SK-N-DZ (cell line): ENCODE results near the gene CAPZB.
A peak's percentile ranks its signal among the peaks of the same experiment; 100 is the strongest.

Experiments
- DNase-seq: peaks from one replicate; pipeline ENCODE4 v3.0.0-alpha.2; 2015; ENCODE audit warnings: low spot score

The CAPZB gene

GRCh38 chr1:19407494-19408096 lies 77.7 kb downstream of the CAPZB start:
- DNase-seq: peak; percentile 42

- DNase-seq: no peak
Measured at GRCh38 chr1:19406680-19407079, 78.7 kb downstream of the CAPZB start.

- peak; percentile 72 for DNase-seq
Measured at GRCh38 chr1:19405761-19406487, 79.4 kb downstream of the CAPZB start.

DNA sequence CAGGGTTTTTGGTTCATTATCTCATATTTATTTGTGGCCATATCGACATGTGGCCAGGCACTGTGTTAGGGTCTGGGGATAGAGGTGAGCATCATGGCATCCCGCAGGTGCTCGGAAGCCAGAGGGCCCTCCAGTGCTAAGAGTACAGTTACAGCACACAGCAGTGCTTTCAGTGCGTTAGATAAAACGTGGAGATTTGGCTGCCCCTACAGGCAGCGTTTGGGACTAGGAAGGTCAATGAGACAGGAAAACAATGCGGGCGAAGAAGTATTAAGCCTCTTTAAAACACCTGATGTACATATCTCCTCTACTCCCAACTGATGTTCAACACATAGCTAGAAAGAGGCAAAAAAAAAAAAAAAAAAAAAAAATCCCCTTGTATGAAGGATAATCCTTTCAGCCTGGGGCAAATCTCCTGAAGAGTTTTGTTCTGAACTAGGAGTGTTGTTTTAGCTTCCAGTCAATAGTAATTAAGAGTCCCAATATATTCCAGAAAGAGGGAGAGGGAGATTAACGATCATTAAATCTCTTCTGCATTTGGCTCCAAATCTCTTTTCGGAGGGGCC lies 80.1 kb downstream of the CAPZB start:
- peak; percentile 65 for DNase-seq

DNA sequence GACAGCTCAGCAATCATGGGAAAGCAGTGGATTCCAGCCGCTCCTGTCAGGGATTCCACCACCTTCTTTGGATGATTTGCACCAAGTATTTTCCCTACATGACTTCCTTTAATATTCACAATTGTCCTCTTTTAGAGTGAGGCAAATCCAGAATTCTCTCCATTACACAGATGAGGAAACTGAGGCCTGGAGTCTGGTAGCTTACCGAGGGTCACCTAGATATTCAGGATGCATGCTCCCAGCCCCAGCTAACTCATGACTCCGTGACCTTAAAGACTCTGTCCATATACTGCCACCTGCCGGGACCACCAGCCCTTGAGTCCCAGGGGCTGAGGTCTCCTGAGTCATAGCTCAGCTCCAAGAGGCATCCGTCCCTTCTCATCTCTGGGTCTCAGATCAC lies 80.6 kb downstream of the CAPZB start:
- no peak for DNase-seq

- DNase-seq: no peak
Measured at GRCh38 chr1:19403256-19403655, 82.1 kb downstream of the CAPZB start.

- no peak for DNase-seq
Measured at GRCh38 chr1:19402031-19402813, 83.1 kb downstream of the CAPZB start.

DNA sequence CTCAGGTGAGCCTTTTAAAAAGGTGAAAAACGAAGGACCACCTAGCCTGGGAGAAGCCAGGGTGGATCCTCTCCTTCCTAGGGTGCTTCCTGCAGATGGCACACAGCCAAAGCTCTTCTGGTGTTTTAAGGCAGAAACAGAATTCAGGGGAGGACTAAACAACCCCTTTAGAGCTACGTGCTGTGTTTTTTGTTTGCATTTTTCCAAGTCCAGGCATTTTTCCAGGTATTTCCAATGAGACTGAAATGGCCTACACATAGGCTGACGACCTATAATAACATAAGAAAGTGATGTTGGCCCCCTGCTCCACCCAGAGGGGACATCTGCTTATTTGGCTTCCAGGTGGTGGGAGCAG lies 83.8 kb downstream of the CAPZB start:
- no peak for DNase-seq

GRCh38 chr1:19400875-19401534 lies 84.3 kb downstream of the CAPZB start:
- DNase-seq: no peak

GRCh38 chr1:19400192-19400611 lies 85.1 kb downstream of the CAPZB start:
- no peak for DNase-seq

DNA sequence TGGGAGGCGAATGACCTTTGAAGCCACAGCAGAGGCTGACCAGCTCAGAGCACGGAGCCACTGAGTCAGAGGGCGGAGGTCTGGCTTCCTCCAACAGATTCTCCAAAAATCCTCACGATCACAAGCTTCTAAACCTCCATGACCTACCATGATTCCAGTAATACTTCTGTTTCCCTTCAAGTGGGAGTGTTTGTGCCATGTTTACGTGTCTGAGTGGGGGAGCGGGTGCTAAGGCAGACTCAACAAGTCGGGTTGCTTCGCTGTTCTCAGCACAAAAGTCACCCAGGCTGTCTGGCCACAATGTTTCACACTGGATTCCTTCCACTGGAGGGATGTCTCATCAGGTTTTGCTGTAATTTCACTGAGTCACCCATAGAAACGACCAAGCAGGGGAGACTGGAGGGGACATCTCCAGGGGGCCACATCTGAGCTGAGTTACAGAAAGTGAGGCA lies 87.0 kb downstream of the CAPZB start:
- DNase-seq: no peak

GRCh38 chr1:19397217-19397945 lies 88.0 kb downstream of the CAPZB start:
- no peak for DNase-seq

DNA sequence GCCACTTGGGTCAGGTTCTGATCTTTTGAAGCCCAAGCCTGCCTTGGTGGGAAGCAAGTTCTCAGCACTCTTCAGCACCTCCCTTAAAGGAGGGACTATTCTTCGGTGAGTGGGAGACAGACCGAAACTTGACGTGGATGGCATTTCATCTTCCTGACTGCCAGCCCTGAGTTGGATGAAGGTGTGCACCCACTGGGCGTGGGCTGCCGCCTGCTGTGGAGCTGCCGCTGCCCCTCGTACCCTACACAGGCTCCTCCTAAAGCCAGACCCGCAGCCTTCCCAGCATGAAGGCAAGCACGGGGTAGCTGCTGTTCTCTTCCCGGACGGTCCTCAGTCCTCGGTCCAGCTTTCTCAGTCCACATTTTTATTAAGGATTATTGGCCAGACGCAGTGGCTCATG lies 89.1 kb downstream of the CAPZB start:
- DNase-seq: no peak

DNA sequence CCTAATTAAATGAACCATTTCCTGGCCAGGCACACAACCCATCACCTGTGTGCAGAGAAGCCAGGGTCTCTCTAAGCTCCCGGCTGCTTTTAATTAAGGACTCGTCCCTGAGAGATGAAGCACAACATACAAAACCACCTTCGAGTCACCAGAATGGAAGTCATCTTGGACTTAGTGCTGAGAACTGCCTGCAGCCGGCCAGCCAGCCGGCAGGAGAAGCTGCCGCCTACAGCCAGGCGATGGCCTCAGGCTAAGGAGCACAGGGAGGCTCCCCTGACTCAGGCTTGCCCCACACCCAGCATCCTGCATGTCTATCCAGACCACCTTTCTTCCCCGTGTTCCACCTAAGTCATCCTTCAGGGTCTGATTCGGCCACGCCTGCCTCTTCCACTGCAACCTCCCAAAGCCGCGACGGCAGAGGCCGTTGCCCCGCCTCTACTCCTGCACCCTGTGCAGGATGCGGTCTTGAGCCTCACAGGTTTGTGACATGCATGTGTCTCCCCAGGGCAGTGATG lies 89.6 kb downstream of the CAPZB start:
- peak; percentile 82 for DNase-seq

DNA sequence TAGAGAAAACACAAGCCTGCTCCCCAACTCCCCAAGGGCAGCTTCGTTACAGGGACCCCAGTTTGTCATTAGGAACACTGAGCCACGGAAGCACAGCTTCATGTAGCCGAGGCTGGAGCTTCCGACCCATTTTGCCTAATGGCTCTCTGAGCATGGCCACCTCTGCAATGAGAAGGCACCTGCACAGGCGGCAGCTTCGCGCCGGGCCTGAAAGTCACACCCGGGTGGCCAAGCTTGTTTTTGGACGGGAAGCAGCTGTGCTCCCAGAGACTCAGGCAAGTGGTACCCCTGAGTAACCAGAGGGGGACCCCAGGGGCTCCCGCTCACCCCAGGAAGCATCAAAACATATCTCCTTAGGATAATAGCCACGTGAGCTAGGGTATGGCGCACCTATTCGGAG lies 92.3 kb downstream of the CAPZB start:
- DNase-seq: no peak

DNA sequence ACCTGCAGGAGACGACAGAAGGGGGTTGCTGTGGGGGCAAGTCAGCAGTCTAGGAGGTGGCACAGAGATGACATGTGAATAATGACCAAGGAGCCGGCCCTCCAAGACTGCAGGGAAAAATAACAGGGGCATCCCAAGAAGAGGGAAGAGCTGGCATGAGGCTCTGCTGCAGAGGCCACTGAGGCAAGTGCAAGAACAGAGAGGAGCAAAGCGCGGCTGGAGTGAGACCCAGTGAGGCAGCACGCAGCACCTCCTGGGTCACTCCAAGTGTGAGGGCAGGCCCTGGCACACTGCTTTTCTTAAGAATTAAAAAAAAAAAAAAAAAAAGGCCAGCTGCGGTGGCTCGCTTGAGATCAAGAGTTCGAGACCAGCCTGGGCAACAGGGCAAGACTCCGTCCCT lies 93.1 kb downstream of the CAPZB start:
- no peak for DNase-seq

- DNase-seq: no peak
Measured at GRCh38 chr1:19391596-19391981, 93.8 kb downstream of the CAPZB start.

GRCh38 chr1:19390901-19391595 lies 94.3 kb downstream of the CAPZB start:
- DNase-seq: peak; percentile 48

DNA sequence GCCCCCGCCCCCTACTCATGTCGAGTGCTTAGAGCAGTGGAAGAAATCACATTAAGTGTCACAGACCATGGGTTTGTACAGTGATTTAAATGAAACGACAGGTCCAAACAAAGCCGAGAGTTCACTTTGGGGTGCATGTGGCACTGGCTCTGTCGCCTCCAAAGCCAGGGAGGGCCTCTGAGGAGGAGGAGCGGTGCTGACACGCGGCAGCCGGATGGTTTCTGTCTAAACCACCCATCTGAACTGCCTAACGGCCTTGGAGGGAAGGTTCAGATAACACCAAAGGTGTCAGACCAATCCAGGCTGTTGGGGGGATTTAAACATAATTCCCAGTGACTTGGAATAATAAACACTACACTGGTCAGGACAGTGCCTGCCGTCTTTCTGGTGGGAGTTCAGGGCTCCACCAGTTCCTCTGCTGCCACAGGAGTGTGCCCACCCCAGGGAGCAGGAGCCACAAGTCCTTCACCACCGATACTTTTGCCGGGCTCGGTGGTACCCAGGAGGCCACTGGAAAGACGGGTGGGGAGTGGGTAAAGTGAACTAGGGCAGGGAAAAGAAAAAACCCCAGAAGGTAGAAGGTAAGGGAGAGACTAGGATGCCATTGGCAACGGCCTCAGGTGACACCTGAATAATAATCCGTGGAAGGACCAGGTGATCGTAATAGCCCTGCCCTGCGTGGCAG lies 95.0 kb downstream of the CAPZB start:
- DNase-seq: no peak

DNA sequence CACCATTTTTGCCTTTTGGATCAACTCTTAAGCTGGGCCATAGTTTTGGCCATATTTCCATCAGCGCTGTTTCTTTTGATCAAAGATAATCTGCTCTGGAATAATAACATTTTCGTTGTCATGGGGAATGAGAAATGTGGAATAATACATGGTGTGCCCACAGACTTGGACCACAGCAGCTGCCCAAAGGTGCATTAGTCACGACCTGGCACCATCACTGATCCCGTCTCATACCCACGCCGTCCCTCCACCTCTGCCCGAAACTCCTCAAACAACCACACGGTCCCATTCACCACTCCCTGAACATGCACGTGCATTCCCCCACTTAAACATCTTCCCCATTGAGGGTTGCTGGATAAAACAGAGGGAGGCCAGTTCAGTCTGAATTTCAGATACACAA lies 96.4 kb downstream of the CAPZB start:
- DNase-seq: no peak
